GM18508 (cell line): Measurements from ENCODE around the gene EXOG.

ENCODE experiments used
- ATAC-seq: cut with Tn5 transposase; IDR thresholded peaks from one replicate; pipeline ENCODE4 v1.9.1; 2021; ENCODE audit warnings: moderate number of reproducible peaks; ENCODE audit not compliant: insufficient read depth, unreplicated experiment

Gene EXOG

GRCh38 chr3:38500688-38501417, 4.7 kb downstream of the EXOG start:
- no peak for ATAC-seq

- ATAC-seq: peak; percentile 97
These were observed 11.0 kb downstream of the EXOG start for GRCh38 chr3:38507120-38507519.

- ATAC-seq: no peak
These were observed 13.6 kb downstream of the EXOG start for GRCh38 chr3:38509732-38510131.

- ATAC-seq: no peak
These were observed 14.5 kb downstream of the EXOG start for GRCh38 chr3:38510631-38511030.

GRCh38 chr3:38511546-38511945, 15.4 kb downstream of the EXOG start:
- no peak for ATAC-seq

- no peak for ATAC-seq
These were observed 19.2 kb downstream of the EXOG start for GRCh38 chr3:38515367-38515766.

- no peak for ATAC-seq
These were observed 20.5 kb downstream of the EXOG start for GRCh38 chr3:38516669-38517068.

- no peak for ATAC-seq
These were observed 22.9 kb downstream of the EXOG start for GRCh38 chr3:38519000-38519399.

GRCh38 chr3:38519651-38520050, 23.5 kb downstream of the EXOG start:
- no peak for ATAC-seq

- ATAC-seq: no peak
These were observed 25.3 kb downstream of the EXOG start for GRCh38 chr3:38521391-38521987.

GRCh38 chr3:38522002-38522401, 25.9 kb downstream of the EXOG start:
- no peak for ATAC-seq

- ATAC-seq: no peak
These were observed 28.1 kb downstream of the EXOG start for GRCh38 chr3:38524141-38524739.

- ATAC-seq: no peak
These were observed 30.7 kb downstream of the EXOG start for GRCh38 chr3:38526792-38527191.

- no peak for ATAC-seq
These were observed 32.3 kb downstream of the EXOG start for GRCh38 chr3:38528457-38528856.

GRCh38 chr3:38532529-38532928, 36.4 kb downstream of the EXOG start:
- no peak for ATAC-seq

GRCh38 chr3:38533285-38533976, 37.3 kb downstream of the EXOG start:
- ATAC-seq: no peak

- ATAC-seq: no peak
These were observed 38.0 kb downstream of the EXOG start for GRCh38 chr3:38534180-38534579.

GRCh38 chr3:38534604-38535003, 38.5 kb downstream of the EXOG start:
- ATAC-seq: no peak

- ATAC-seq: no peak
These were observed 40.5 kb downstream of the EXOG start for GRCh38 chr3:38536671-38537070.

GRCh38 chr3:38538773-38539353, 42.7 kb downstream of the EXOG start:
- ATAC-seq: no peak

GRCh38 chr3:38541806-38542205, 45.7 kb downstream of the EXOG start:
- no peak for ATAC-seq
